ENCODE results near the gene OR5B12. TPM values are rescaled to one million over a fixed set of nuclear protein-coding genes. Genes with fewer than 3 reads are reported as not detected.

Gene OR5B12
- total and polyA plus RNA-seq, 9 of the 15 experiments (the other 6 are each of a cell fraction or from before 2014, with no cell fraction given) = 0.20 TPM; not detected in 8

DNA sequence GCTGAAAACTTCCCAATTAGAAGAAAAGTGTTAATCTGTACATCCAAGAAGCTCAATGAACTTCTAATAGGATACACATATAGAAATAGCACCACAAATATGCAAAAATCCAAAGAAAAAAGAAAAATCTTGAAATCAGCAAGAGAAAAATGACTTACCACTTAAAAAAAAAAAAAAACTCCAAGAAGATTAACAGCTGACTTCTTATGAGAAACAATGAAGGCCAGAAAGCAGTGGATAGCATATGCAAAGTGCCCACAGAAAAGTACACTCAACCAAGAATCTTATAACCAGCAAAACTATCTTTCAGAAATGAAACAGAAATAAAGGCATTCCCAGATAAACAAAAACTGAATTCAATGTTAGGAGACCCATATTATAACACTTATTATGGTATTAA is 29.9 kb upstream of the OR5B12 start:
- no peak overlapping the region for H3K27ac ChIP-seq (ENCODE audit: extremely low read depth, low read depth, low read length)
- no TSS peak for BruUV-seq (replicated peaks)
- H3K79me2 ChIP-seq (ENCODE audit: control insufficient read depth, insufficient read depth, low read length) = no peaks in the 10 kb centered on the region
- H3K4me3 ChIP-seq = no peak overlapping the region
- in situ Hi-C loops (cut with MboI) = no loop called here
- H3K9me3 ChIP-seq (replicated peaks; ENCODE audit: control insufficient read depth, insufficient read depth, low read depth, low read length) = 0 out of 2 replicates have a peak, but pooled peaks cover 2% of the 10 kb centered on the region
- H3K9me1 ChIP-seq (ENCODE audit: control insufficient read depth, insufficient read depth, low read length) = no peaks in the 10 kb centered on the region
- DNase-seq (ENCODE audit: extremely low read depth in 1 of 4, low spot score in 3 of 4) = no peak
- H4K20me1 ChIP-seq (replicated peaks; ENCODE audit: control insufficient read depth, insufficient read depth, low read length) = no peaks in the 10 kb centered on the region
- H3K4me1 ChIP-seq (replicated peaks in 1 of 2; ENCODE audit: control insufficient read depth in 2 of 2, insufficient read depth in 2 of 2, low read length in 2 of 2) = no peaks in the 10 kb centered on the region
- H3K9ac ChIP-seq (ENCODE audit: insufficient read depth in 1 of 2, low read depth in 2 of 2, low read length in 2 of 2) = no peak overlapping the region
- H2AFZ ChIP-seq (ENCODE audit: low read depth, low read length) = no peak overlapping the region
- ChIA-PET CTCF (ENCODE audit: low intra/inter-chr PET ratio) (no interaction called here), POLR2A (interaction anchor here (0.6 kb wide), 1 partner anchor 156 kb away, joined by 3 read pairs; no protein-coding TSS in a partner anchor)
- no peak for ATAC-seq
- H3K4me2 ChIP-seq (ENCODE audit: insufficient read depth, low read length) = no peak overlapping the region
- no peaks in the 10 kb centered on the region for H3K36me3 ChIP-seq (ENCODE audit: control insufficient read depth, insufficient read depth, low read length)
- peak; percentile 23 for FAIRE-seq
- intact Hi-C loops (cut with micrococcal nuclease) = no loop called here
- no peaks in the 10 kb centered on the region for H3K27me3 ChIP-seq (ENCODE audit: control insufficient read depth in 2 of 2, insufficient read depth in 2 of 2, low read length in 2 of 2)
- TF ChIP-seq PTRF (tag; IDR thresholded peaks at IDR 0.05) (no peak), CBFA2T2 (conservative IDR thresholded peaks at IDR 0.05) (no peak), ZNF134 (CRISPR knock-in tag; conservative IDR thresholded peaks at IDR 0.05) (no peak), HNRNPLL (IDR thresholded peaks at IDR 0.05; ENCODE audit: low read depth, low read length, poor library complexity, severe bottlenecking) (no peak), DACH1 (IDR thresholded peaks at IDR 0.05; ENCODE audit: partially characterized antibody) (peak; percentile 32), ATF7 (IDR thresholded peaks at IDR 0.05) (0 out of 2 replicates have a peak, but pooled peaks have one; percentile 9), ZNF197 (CRISPR knock-in tag; IDR thresholded peaks at IDR 0.05; ENCODE audit: low read depth) (no peak), ZNF384 (IDR thresholded peaks at IDR 0.05; ENCODE audit: low read depth, low read length) (peak; percentile 96), CTBP1 (IDR thresholded peaks at IDR 0.05; ENCODE audit: borderline replicate concordance) (no peak), TRIM28 (IDR thresholded peaks at IDR 0.05) (peak; percentile 97), ZEB2 (IDR thresholded peaks at IDR 0.05) (0 out of 2 replicates have a peak, but pooled peaks have one; percentile 27), HIVEP1 (CRISPR knock-in tag; IDR thresholded peaks at IDR 0.05) (no peak), CBFB (CRISPR knock-in tag; IDR thresholded peaks at IDR 0.05) (no peak), SMAD4 (CRISPR knock-in tag; conservative IDR thresholded peaks at IDR 0.05) (no peak), ZNF699 (CRISPR knock-in tag; IDR thresholded peaks at IDR 0.05; ENCODE audit: insufficient replicate concordance) (no peak), TAF9B (IDR thresholded peaks at IDR 0.05; ENCODE audit: partially characterized antibody) (no peak), DDX20 (tag; IDR thresholded peaks at IDR 0.05; ENCODE audit: low read depth) (no peak), KDM5B (IDR thresholded peaks at IDR 0.05; ENCODE audit: insufficient replicate concordance, low read depth, low read length) (no peak), ETV5 (CRISPR knock-in tag; IDR thresholded peaks at IDR 0.05; ENCODE audit: low read depth) (no peak)
- TF ChIP-seq, protein P1, sequence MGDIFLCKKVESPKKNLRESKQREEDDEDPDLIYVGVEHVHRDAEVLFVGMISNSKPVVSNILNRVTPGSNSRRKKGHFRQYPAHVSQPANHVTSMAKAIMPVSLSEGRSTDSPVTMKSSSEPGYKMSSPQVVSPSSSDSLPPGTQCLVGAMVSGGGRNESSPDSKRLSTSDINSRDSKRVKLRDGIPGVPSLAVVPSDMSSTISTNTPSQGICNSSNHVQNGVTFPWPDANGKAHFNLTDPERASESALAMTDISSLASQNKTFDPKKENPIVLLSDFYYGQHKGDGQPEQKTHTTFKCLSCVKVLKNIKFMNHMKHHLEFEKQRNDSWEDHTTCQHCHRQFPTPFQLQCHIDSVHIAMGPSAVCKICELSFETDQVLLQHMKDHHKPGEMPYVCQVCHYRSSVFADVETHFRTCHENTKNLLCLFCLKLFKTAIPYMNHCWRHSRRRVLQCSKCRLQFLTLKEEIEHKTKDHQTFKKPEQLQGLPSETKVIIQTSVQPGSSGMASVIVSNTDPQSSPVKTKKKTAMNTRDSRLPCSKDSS (IDR thresholded peaks at IDR 0.05; ENCODE audit: low read depth, partially characterized antibody) = peak; percentile 29
- TF ChIP-seq, protein P2, sequence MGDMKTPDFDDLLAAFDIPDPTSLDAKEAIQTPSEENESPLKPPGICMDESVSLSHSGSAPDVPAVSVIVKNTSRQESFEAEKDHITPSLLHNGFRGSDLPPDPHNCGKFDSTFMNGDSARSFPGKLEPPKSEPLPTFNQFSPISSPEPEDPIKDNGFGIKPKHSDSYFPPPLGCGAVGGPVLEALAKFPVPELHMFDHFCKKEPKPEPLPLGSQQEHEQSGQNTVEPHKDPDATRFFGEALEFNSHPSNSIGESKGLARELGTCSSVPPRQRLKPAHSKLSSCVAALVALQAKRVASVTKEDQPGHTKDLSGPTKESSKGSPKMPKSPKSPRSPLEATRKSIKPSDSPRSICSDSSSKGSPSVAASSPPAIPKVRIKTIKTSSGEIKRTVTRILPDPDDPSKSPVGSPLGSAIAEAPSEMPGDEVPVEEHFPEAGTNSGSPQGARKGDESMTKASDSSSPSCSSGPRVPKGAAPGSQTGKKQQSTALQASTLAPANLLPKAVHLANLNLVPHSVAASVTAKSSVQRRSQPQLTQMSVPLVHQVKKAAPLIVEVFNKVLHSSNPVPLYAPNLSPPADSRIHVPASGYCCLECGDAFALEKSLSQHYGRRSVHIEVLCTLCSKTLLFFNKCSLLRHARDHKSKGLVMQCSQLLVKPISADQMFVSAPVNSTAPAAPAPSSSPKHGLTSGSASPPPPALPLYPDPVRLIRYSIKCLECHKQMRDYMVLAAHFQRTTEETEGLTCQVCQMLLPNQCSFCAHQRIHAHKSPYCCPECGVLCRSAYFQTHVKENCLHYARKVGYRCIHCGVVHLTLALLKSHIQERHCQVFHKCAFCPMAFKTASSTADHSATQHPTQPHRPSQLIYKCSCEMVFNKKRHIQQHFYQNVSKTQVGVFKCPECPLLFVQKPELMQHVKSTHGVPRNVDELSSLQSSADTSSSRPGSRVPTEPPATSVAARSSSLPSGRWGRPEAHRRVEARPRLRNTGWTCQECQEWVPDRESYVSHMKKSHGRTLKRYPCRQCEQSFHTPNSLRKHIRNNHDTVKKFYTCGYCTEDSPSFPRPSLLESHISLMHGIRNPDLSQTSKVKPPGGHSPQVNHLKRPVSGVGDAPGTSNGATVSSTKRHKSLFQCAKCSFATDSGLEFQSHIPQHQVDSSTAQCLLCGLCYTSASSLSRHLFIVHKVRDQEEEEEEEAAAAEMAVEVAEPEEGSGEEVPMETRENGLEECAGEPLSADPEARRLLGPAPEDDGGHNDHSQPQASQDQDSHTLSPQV (IDR thresholded peaks at IDR 0.05) = no peak
